H1 (cell line): ENCODE results near the gene FBXW2. TPM values are rescaled to one million over a fixed set of nuclear protein-coding genes. Genes with fewer than 3 reads are reported as not detected.

Source experiments
- CTCF ChIA-PET: fragments of 300-600 bp; sonication (Branson Sonifier 250); formaldehyde crosslinking; loops from one replicate; lab custom pipeline; 2021; ENCODE audit not compliant: partially characterized antibody; lab: Charles Lee
- POLR2A ChIA-PET: fragments of 300-600 bp; sonication (Branson Sonifier 250); formaldehyde crosslinking; loops from one replicate; lab custom pipeline; 2021; ENCODE audit warnings: inconsistent platforms; ENCODE audit not compliant: partially characterized antibody; lab: Charles Lee
- DNase-seq, 2 experiments: peaks; one replicate each; pipeline versions ENCODE4 v3.0.0 to v3.0.0-alpha.2; 2010 to 2022; ENCODE audit warnings: low spot score in 2 of 2, low read depth in 1 of 2, mixed read lengths in 1 of 2
- FAIRE-seq: peaks from 2 replicates; lab custom pipeline; 2011; peaks lifted over from hg19 to GRCh38; lab: Jason Lieb, UNC
- H2AFZ ChIP-seq: 2 replicates; pipeline ENCODE4 v1.8.1; 2012; ENCODE audit warnings: low read length, inconsistent platforms
- H2AK5ac ChIP-seq: 2 replicates; pipeline ENCODE4 v1.6.1; 2013; ENCODE audit warnings: low read depth, low read length
- H2BK120ac ChIP-seq: replicated peaks from 2 replicates; pipeline ENCODE3; 2013; ENCODE audit warnings: low read depth, low read length, inconsistent platforms
- H2BK12ac ChIP-seq: 2 replicates; pipeline ENCODE4 v1.6.1; 2013; ENCODE audit warnings: low read depth, low read length
- H2BK15ac ChIP-seq: 2 replicates; pipeline ENCODE4 v1.6.1; 2013; ENCODE audit warnings: low read length
- H2BK20ac ChIP-seq: 2 replicates; pipeline ENCODE4 v1.6.1; 2013; ENCODE audit warnings: low read length
- H2BK5ac ChIP-seq: 2 replicates; pipeline ENCODE4 v1.6.1; 2013; ENCODE audit warnings: low read depth, low read length
- H3K14ac ChIP-seq: 2 replicates; pipeline ENCODE4 v1.6.1; 2013; ENCODE audit warnings: inconsistent platforms; ENCODE audit not compliant: insufficient read length
- H3K18ac ChIP-seq: 2 replicates; pipeline ENCODE4 v1.6.1; 2013; ENCODE audit warnings: low read length; ENCODE audit errors: extremely low read depth
- H3K23ac ChIP-seq: 2 replicates; pipeline ENCODE4 v1.6.1; 2013; ENCODE audit warnings: inconsistent platforms; ENCODE audit not compliant: insufficient read length
- H3K23me2 ChIP-seq: 2 replicates; pipeline ENCODE4 v1.6.1; 2013; ENCODE audit warnings: low read depth, low read length
- H3K27ac ChIP-seq: 2 replicates; pipeline ENCODE4 v1.6.1; 2011; ENCODE audit warnings: low read depth, low read length, inconsistent platforms
- H3K27me3 ChIP-seq, 4 experiments: replicated peaks in 1 of 4; 1 replicate in 1 of 4; 2 replicates in 3 of 4; pipeline versions ENCODE4 v1.6.1 to v1.8.1; 2011 to 2013; ENCODE audit warnings: low read length in 3 of 4, mild to moderate bottlenecking in 3 of 4, inconsistent platforms in 2 of 4, mixed read lengths in 2 of 4, moderate library complexity in 1 of 4; ENCODE audit not compliant: control insufficient read depth in 3 of 4, insufficient read depth in 3 of 4; ENCODE audit errors: extremely low read depth in 1 of 4
- H3K36me3 ChIP-seq, 4 experiments: 2 replicates each; pipeline versions ENCODE4 v1.6.1 to v1.8.1; 2011 to 2013; ENCODE audit warnings: mild to moderate bottlenecking in 4 of 4, low read length in 3 of 4, moderate library complexity in 2 of 4, control low read depth in 1 of 4, inconsistent platforms in 1 of 4; ENCODE audit not compliant: insufficient read depth in 4 of 4, control insufficient read depth in 2 of 4
- H3K4ac ChIP-seq: replicated peaks from 2 replicates; pipeline ENCODE3; 2013; ENCODE audit warnings: low read length, low read depth, mixed read lengths, inconsistent platforms; ENCODE audit not compliant: insufficient read length
- H3K4me1 ChIP-seq, 4 experiments: replicated peaks in 1 of 4; 1 replicate in 1 of 4; 2 replicates in 3 of 4; pipeline versions ENCODE4 v1.6.1 to v1.8.1; 2011 to 2013; ENCODE audit warnings: low read length in 3 of 4, inconsistent platforms in 2 of 4, mixed read lengths in 1 of 4; ENCODE audit not compliant: insufficient read depth in 4 of 4, control insufficient read depth in 3 of 4
- H3K4me2 ChIP-seq, 2 experiments: 2 replicates each; pipeline versions ENCODE4 v1.6.1 to v1.8.1; 2011 to 2013; ENCODE audit warnings: low read depth in 2 of 2, low read length in 2 of 2, control low read depth in 1 of 2, inconsistent platforms in 1 of 2, mild to moderate bottlenecking in 1 of 2; ENCODE audit not compliant: insufficient read depth in 1 of 2
- H3K4me3 ChIP-seq, 4 experiments: fragments of 200-600, 300-600 bp in 1 of 4; sonication (generic), shearing (Covaris generic), sonication (Bioruptor Twin) in 1 of 4; 2 replicates each; pipeline versions ENCODE4 v1.5.1 to v1.8.1; 2011 to 2016; ENCODE audit warnings: low read length in 4 of 4, low read depth in 3 of 4, control low read depth in 2 of 4, inconsistent platforms in 2 of 4, mild to moderate bottlenecking in 2 of 4, mixed read lengths in 1 of 4, moderate library complexity in 1 of 4; ENCODE audit not compliant: insufficient read depth in 2 of 4; ENCODE audit errors: extremely low read depth in 1 of 4
- H3K56ac ChIP-seq: replicated peaks from 2 replicates; pipeline ENCODE3; 2013; ENCODE audit warnings: low read depth, mild to moderate bottlenecking, mixed read lengths, low read length, inconsistent platforms; ENCODE audit not compliant: insufficient read length
- H3K79me1 ChIP-seq: 2 replicates; pipeline ENCODE4 v1.6.1; 2013; ENCODE audit warnings: low read depth, low read length, control low read depth
- H3K79me2 ChIP-seq, 2 experiments: 2 replicates each; pipeline versions ENCODE4 v1.6.1 to v1.8.1; 2012 to 2013; ENCODE audit warnings: low read length in 2 of 2, mild to moderate bottlenecking in 2 of 2, inconsistent platforms in 1 of 2; ENCODE audit not compliant: insufficient read depth in 2 of 2, control insufficient read depth in 1 of 2
- H3K9ac ChIP-seq, 4 experiments: replicated peaks in 1 of 4; 1 replicate in 1 of 4; 2 replicates in 3 of 4; pipeline versions ENCODE4 v1.6.1 to v1.8.1; 2011 to 2013; ENCODE audit warnings: low read depth in 3 of 4, low read length in 3 of 4, control low read depth in 2 of 4, mild to moderate bottlenecking in 2 of 4, moderate library complexity in 2 of 4, inconsistent platforms in 1 of 4; ENCODE audit errors: extremely low read depth in 1 of 4
- H3K9me3 ChIP-seq, 2 experiments: 2 replicates each; pipeline versions ENCODE4 v1.6.1 to v1.8.1; 2012 to 2013; ENCODE audit warnings: mild to moderate bottlenecking in 2 of 2, moderate library complexity in 2 of 2, control low read depth in 1 of 2, inconsistent platforms in 1 of 2, low read depth in 1 of 2, low read length in 1 of 2, mixed read lengths in 1 of 2; ENCODE audit not compliant: insufficient read depth in 2 of 2
- H4K20me1 ChIP-seq, 2 experiments: replicated peaks in 1 of 2; 2 replicates each; pipeline versions ENCODE3 to v1.8.1; 2011 to 2013; ENCODE audit warnings: inconsistent platforms in 2 of 2, low read length in 2 of 2, mild to moderate bottlenecking in 1 of 2; ENCODE audit not compliant: insufficient read depth in 2 of 2, control insufficient read depth in 1 of 2
- H4K5ac ChIP-seq: 2 replicates; pipeline ENCODE4 v1.6.1; 2013; ENCODE audit warnings: low read length, low read depth, mixed read lengths, inconsistent platforms; ENCODE audit not compliant: insufficient read length
- H4K8ac ChIP-seq: 2 replicates; pipeline ENCODE4 v1.8.0; 2013; ENCODE audit warnings: mild to moderate bottlenecking, moderate library complexity, low read length, inconsistent platforms; ENCODE audit not compliant: insufficient read depth; ENCODE audit errors: extremely low read depth
- H4K91ac ChIP-seq: replicated peaks from 2 replicates; pipeline ENCODE3; 2013; ENCODE audit warnings: low read length, mixed read lengths, inconsistent platforms; ENCODE audit not compliant: insufficient read length
- CBX5 ChIP-seq: fragments of 300-800, 300-1000 bp; sonication (generic); IDR thresholded peaks from 2 replicates; pipeline ENCODE4 v1.7.1; 2016; ENCODE audit warnings: antibody characterized with exemption, low read length, low read depth
- CEBPB ChIP-seq: IDR thresholded peaks from 2 replicates; pipeline ENCODE4 v1.6.1; 2012; ENCODE audit warnings: low read depth, low read length
- EGR1 ChIP-seq: IDR thresholded peaks from 2 replicates; pipeline ENCODE4 v1.6.1; 2011; ENCODE audit warnings: low read depth, low read length, borderline replicate concordance
- HDAC2 ChIP-seq, 2 experiments: fragments of 300-600 bp in 1 of 2; sonication (generic) in 1 of 2; IDR thresholded peaks; 2 replicates each; pipeline ENCODE4 v1.6.1; 2011 to 2012; ENCODE audit warnings: low read depth in 2 of 2, low read length in 2 of 2, mild to moderate bottlenecking in 2 of 2, moderate library complexity in 2 of 2, borderline replicate concordance in 1 of 2, inconsistent platforms in 1 of 2
- NRF1 ChIP-seq: IDR thresholded peaks from 2 replicates; pipeline ENCODE4 v1.6.1; 2011; ENCODE audit warnings: mild to moderate bottlenecking, low read depth, low read length, improper control_type of control experiment
- POLR2AphosphoS5 ChIP-seq: IDR thresholded peaks from 2 replicates; pipeline ENCODE4 v1.6.1; 2011; ENCODE audit warnings: low read depth, low read length
- RFX5 ChIP-seq: IDR thresholded peaks from 2 replicates; pipeline ENCODE4 v1.6.1; 2011; ENCODE audit warnings: low read depth, low read length, improper control_type of control experiment, borderline replicate concordance
- RXRA ChIP-seq: IDR thresholded peaks from 2 replicates; pipeline ENCODE4 v1.6.1; 2011; ENCODE audit warnings: low read depth, mild to moderate bottlenecking, low read length, moderate library complexity; ENCODE audit not compliant: insufficient read depth
- SIN3A ChIP-seq, 2 experiments: IDR thresholded peaks in 1 of 2; conservative IDR thresholded peaks in 1 of 2; 2 replicates each; pipeline ENCODE4 v1.6.1; 2011 to 2012; ENCODE audit warnings: low read length in 2 of 2, improper control_type of control experiment in 1 of 2, low read depth in 1 of 2, mild to moderate bottlenecking in 1 of 2
- SIX5 ChIP-seq: IDR thresholded peaks from 2 replicates; pipeline ENCODE4 v1.6.1; 2011; ENCODE audit warnings: mild to moderate bottlenecking, low read depth, low read length
- SP1 ChIP-seq: IDR thresholded peaks from 2 replicates; pipeline ENCODE4 v1.6.1; 2011; ENCODE audit warnings: low read depth, low read length
- YY1 ChIP-seq: IDR thresholded peaks from 2 replicates; pipeline ENCODE4 v1.6.1; 2011; ENCODE audit warnings: low read depth, mild to moderate bottlenecking, low read length
- ZNF274 ChIP-seq: IDR thresholded peaks from 2 replicates; pipeline ENCODE4 v1.7.0; 2012; ENCODE audit warnings: low read length, borderline replicate concordance; ENCODE audit errors: extremely low read depth
- WGBS, 2 experiments: shearing (Covaris generic) in 1 of 2; methylation state at CpG; one replicate each; pipeline versions ENCODE4 v1.1.6 to v1.1.7; 2013 to 2015; ENCODE audit warnings: low lambda C conversion rate in 2 of 2, mixed read lengths in 2 of 2, inconsistent platforms in 1 of 2, low coverage in 1 of 2, missing lambda C conversion rate in 1 of 2; ENCODE audit not compliant: insufficient replicate concordance in 2 of 2, insufficient coverage in 1 of 2, insufficient read length in 1 of 2; ENCODE audit errors: extremely low coverage in 1 of 2, missing lambda C conversion rate in 1 of 2; 5-methylcytosine and 5-hydroxymethylcytosine counted together
- polyA plus RNA-seq, 7 experiments: library from polyadenylated mRNA; depleted of rRNA in 3 of 7; stranded (reverse) in 5 of 7; unstranded in 2 of 7; fragments of >200 nt in 5 of 7; fragments of 200-250 nt in 2 of 7; gene quantifications; 1 replicate in 5 of 7; 2 replicates in 1 of 7; 4 replicates in 1 of 7; pipeline versions ENCODE4 v1.2.1 to v1.2.3, GENCODE V29; 2011 to 2013; ENCODE audit warnings: missing spikeins in 2 of 7, mixed read lengths in 2 of 7
- total RNA-seq: library from RNA; stranded (reverse); fragmentation: NEBNext Ultra II Directional; extraction: Animal tissue kit (Norgen Biotek cat#: 25700); gene quantifications from 2 replicates; pipeline ENCODE4 v1.2.1, GENCODE V29; 2021
- TF ChIP-seq, protein P1 (sequence below): IDR thresholded peaks from 2 replicates; pipeline ENCODE4 v1.6.1; 2011; ENCODE audit warnings: low read length, improper control_type of control experiment

FBXW2 gene
- total and polyA plus RNA-seq, 2 of the 8 experiments (the other 6 are each of a cell fraction or from before 2014, with no cell fraction given), result 19.2 to 65.3 TPM

- no peaks in the 10 kb centered on the region for H3K27me3 ChIP-seq
- no peak overlapping the region for H2AFZ ChIP-seq
- no peak overlapping the region for H4K5ac ChIP-seq
- no peaks in the 10 kb centered on the region for H3K79me1 ChIP-seq
- POLR2A ChIA-PET, result no interaction called here
- no peak overlapping the region for H2AK5ac ChIP-seq
- no peak overlapping the region for H2BK120ac ChIP-seq
- H4K91ac ChIP-seq, result no peak overlapping the region
- no peak overlapping the region for H3K4ac ChIP-seq
- no peak overlapping the region for H2BK12ac ChIP-seq
- H3K79me2 ChIP-seq, result 0 out of 4 replicates have a peak, but pooled peaks cover 0 to 1% of the 10 kb centered on the region in 2 experiments
- H3K9me3 ChIP-seq, result no peaks in the 10 kb centered on the region
- H3K23ac ChIP-seq, result no peak overlapping the region
- FAIRE-seq (no peak), DNase-seq (no peak)
- H3K4me2 ChIP-seq, result no peak overlapping the region
- no peaks in the 10 kb centered on the region for H4K20me1 ChIP-seq
- H3K23me2 ChIP-seq, result no peaks in the 10 kb centered on the region; the same call in 1 of the 2 replicates
- H3K4me1 ChIP-seq, result no peaks in the 10 kb centered on the region; a peak in 1 of 7 replicates
- no peak overlapping the region for H3K56ac ChIP-seq
- H3K18ac ChIP-seq, result no peak overlapping the region
- no peak overlapping the region for H2BK15ac ChIP-seq
- H2BK5ac ChIP-seq, result no peak overlapping the region
- H2BK20ac ChIP-seq, result no peak overlapping the region
- 90% methylated on average over 1 of the region's 1 CpG; no CpG with 5 or more reads in 1 of the 2 experiments for WGBS, 2 experiments
- H3K27ac ChIP-seq, result no peak overlapping the region
- H3K4me3 ChIP-seq, result no peak overlapping the region
- peaks cover 12 to 64% (median 33%) of the 10 kb centered on the region in 4 experiments for H3K36me3 ChIP-seq
- no peak overlapping the region for H3K9ac ChIP-seq
- H4K8ac ChIP-seq, result no peak overlapping the region
- CTCF ChIA-PET, result interaction anchor here (1.5 kb wide), 1 partner anchor 111 kb away, joined by 3 read pairs; no protein-coding TSS in a partner anchor
- no peak overlapping the region for H3K14ac ChIP-seq
- TF ChIP-seq ZNF274 (no peak), NRF1 (no peak), YY1 (no peak), HDAC2 (IDR thresholded peaks at IDR 0.05; ENCODE audit: borderline replicate concordance in 1 of 2, low read depth in 2 of 2, low read length in 2 of 2) (no peak), EGR1 (no peak), POLR2AphosphoS5 (no peak), CBX5 (no peak), RXRA (no peak), SP1 (no peak), SIN3A (conservative IDR thresholded peaks at IDR 0.05 in 1 of 2, IDR thresholded peaks at IDR 0.05 in 1 of 2; ENCODE audit: low read depth in 1 of 2, low read length in 2 of 2) (no peak), CEBPB (no peak), SIX5 (no peak), RFX5 (no peak)
- TF ChIP-seq, protein P1, sequence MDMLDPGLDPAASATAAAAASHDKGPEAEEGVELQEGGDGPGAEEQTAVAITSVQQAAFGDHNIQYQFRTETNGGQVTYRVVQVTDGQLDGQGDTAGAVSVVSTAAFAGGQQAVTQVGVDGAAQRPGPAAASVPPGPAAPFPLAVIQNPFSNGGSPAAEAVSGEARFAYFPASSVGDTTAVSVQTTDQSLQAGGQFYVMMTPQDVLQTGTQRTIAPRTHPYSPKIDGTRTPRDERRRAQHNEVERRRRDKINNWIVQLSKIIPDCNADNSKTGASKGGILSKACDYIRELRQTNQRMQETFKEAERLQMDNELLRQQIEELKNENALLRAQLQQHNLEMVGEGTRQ, result no peak
Observed at GRCh38 chr9:120829650-120830049, 36.4 kb upstream of the FBXW2 start.
